GM18907 (cell line): Measurements from ENCODE around the gene PDE8B.
"Not testable (repeated sequence)": the region's sequence is repeated elsewhere in the genome, so short reads cannot be mapped to it uniquely, and the experiment has no call there.

ENCODE experiments used
- ATAC-seq: cut with Tn5 transposase; IDR thresholded peaks from one replicate; pipeline ENCODE4 v1.9.1; 2021; ENCODE audit warnings: mild to moderate bottlenecking, moderate library complexity; ENCODE audit not compliant: unreplicated experiment

The PDE8B gene

GRCh38 chr5:77355080-77355479 lies 144.6 kb downstream of the PDE8B start:
- ATAC-seq = no peak

- no peak for ATAC-seq
Observed at GRCh38 chr5:77355751-77356150, 145.3 kb downstream of the PDE8B start.

- peak; percentile 95 for ATAC-seq
Observed at GRCh38 chr5:77356740-77357139, 146.3 kb downstream of the PDE8B start.

- no peak for ATAC-seq
Observed at GRCh38 chr5:77358255-77359205, 148.1 kb downstream of the PDE8B start.

GRCh38 chr5:77359231-77359630 lies 148.8 kb downstream of the PDE8B start:
- no peak for ATAC-seq

DNA sequence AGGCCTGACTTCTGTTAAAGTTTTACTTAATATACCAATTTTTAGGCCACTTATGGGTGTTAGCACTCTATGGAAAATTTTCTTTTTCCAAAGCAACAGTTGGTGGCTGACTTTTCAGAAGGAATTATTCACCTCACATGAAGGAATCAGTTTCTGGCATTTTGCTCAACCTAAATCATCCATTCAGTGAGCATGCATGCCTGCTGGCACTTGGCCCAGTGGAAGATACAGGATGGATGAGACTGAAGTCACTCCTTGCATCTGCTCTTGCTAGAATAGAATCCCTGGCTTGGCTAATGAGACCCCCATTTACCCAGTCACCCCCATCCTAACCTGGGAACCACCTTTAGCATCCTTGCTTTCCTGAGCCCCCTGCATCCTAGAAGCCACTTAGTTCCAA lies 149.9 kb downstream of the PDE8B start:
- ATAC-seq = no peak

DNA sequence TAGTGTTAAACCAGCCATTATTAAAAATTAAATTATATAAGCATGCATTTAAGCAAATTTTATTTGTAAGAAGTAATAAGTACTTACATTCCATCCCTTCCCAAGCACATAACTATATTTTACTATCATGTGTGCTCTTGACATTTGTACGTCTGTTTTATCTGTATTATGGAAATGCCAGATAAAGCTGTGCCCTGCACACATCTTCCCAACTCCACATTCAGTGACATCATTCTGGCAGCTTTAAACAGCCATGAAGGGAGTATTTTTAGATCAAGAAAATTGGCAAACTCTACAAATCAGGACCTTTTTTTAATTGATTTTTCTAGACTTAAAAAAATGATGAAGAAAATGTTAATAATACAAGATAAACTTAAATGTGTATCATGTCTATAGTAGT lies 150.5 kb downstream of the PDE8B start:
- no peak for ATAC-seq

DNA sequence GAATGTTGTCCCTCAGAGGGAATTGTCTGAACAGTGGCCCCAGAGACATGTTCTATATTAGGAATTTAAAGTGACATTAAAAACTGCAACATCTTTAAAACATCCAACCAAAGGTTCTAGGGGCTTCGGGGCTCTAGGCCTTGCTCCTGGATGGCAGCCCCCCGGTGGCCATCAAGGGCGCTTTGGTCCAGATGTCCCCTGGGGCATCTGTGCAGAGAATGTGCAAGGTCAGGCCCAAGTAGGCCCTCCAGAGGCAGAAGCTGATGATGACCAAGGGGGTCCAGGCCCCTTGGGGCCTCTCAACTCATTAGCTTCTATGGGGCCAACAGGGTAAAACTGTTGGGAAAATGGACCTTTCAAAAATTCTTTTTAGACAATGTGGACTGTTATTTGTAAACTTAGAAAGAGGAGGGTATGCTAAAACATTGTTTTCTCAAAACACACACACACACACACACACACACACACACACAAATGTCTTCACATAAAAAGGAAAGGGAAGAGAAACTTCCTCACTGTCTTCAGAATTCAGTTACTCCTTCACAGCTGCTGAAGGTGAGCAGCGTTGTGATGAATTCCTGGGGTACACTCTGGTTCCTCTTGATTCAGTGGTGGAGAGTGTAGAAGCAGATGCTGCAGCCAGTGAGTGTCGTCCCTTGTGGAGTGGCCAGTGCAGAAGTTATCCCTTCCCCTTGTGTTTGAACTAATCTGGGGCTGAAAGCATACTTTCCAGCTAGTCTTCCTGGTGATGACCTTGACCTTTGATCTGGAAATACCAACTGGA lies 156.4 kb downstream of the PDE8B start:
- ATAC-seq = no peak

- ATAC-seq = no peak
Observed at GRCh38 chr5:77367741-77368140, 157.3 kb downstream of the PDE8B start.

GRCh38 chr5:77368367-77368766 lies 157.9 kb downstream of the PDE8B start:
- no peak for ATAC-seq

GRCh38 chr5:77369566-77369965 lies 159.1 kb downstream of the PDE8B start:
- ATAC-seq = no peak

DNA sequence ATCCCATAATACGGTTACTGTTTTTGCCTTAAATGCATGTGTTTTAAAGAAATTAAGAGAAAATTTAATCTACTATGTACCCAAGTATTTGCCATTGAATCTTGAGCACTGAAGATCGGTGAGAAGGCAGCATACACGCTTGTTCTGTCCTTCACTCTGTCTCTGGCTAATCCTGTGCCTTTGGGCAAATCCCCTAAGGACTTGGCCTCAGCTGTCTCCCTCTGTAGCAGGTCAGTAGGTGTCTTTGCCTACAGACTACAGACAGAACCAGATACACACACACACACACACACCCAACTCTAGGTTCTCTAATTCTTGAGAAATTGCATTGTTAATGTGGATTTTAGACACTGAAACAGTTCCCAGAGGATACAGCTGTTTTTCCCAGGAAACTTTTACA lies 164.2 kb downstream of the PDE8B start:
- ATAC-seq = no peak

- ATAC-seq = no peak
Observed at GRCh38 chr5:77376609-77377300, 166.3 kb downstream of the PDE8B start.

DNA sequence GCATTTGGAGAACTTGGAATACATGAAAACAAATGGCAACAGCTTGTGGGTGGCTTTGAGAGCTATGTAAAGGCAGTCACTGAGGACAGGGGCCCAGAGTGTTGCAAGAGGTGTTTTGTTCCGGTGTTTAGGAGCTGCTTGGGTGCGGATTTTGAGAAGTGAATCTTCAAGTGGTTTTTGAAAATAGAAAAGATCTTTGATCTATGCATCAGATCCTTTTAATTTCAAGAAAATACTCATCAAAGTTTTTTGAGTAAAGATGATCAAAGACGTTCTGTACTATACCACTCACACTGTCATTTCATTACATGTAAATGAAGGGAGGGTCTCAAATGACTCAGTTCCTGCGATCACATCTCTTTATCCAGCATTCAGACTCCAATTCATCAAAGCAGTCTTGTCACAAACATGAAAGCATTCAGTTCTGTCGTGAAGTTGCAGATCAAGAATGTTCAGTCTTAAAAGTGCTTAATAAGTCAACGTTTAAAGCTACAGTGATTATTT lies 169.1 kb downstream of the PDE8B start:
- peak; percentile 91 for ATAC-seq

DNA sequence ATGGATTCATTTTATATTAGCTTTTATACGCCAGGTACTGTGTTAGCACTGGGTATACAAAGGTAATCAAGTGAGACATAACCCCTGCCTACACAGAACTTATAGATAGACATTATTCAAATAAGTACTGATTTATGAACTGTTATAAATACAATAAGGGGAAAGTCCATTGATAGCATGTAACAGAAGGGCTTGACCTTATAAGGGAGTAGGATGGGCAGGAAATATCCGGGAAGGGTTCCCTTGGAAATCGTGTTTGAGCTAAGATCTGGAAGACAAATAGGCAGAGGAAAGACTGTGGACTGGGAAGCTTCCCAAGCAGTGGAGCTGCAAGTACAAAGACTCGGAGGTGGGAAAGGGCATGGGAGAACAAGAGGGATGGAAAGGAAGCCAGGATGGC lies 170.2 kb downstream of the PDE8B start:
- ATAC-seq = no peak

GRCh38 chr5:77383336-77383735 lies 172.9 kb downstream of the PDE8B start:
- ATAC-seq = not testable (repeated sequence)

- not testable (repeated sequence) for ATAC-seq
Observed at GRCh38 chr5:77386340-77386739, 175.9 kb downstream of the PDE8B start.

- no peak for ATAC-seq
Observed at GRCh38 chr5:77389746-77390145, 179.3 kb downstream of the PDE8B start.

- no peak for ATAC-seq
Observed at GRCh38 chr5:77390221-77390620, 179.7 kb downstream of the PDE8B start.

DNA sequence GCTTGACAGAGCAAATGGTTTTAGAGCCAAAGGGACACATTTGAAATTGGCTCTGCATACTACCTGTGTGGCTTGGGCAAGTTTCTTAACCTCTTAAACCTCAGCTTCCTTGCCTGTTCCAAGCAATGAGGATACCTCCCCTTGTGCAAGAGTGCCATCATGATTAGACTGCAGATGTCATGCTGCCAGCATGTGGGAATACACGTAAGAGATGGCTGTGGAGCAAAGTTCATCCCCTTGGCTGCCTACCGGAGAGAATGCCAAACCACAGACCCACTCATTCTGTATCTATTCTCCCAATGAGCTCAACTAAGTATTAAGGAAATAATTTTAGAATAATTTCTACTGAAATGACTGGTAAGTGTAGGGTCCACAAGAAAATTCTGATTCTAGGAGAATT lies 180.3 kb downstream of the PDE8B start:
- no peak for ATAC-seq

DNA sequence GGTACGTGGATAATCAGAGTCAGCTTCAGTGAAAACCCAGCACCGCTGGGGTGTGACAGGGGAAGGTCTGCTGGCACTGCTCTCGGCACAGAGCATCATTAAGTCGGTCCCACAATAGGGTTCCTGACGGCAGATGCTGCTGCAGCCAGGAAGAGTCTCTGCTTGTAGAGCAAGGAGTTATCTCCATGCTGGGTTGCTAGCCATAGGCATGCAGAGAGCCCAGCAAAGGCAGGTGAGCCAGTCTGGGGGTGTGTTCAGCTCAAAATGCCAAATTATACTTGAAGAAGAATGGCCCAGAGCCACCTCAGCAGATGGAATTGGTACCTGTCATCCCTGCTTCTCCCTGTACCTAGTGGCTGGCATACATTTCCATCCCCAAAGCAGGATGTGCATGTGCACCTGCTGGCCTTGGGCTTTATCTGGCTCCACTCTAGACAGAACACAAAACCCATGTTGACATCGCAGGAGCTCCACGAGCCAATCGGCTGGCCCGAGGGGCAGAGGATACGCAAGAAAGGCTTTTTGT lies 180.8 kb downstream of the PDE8B start:
- ATAC-seq = no peak
